ENCODE measurements around the gene APBA2.

Gene APBA2

GRCh38 chr15:28897861-28898585, 12.2 kb downstream of the APBA2 start:
- DNase-seq, result no peak

DNA sequence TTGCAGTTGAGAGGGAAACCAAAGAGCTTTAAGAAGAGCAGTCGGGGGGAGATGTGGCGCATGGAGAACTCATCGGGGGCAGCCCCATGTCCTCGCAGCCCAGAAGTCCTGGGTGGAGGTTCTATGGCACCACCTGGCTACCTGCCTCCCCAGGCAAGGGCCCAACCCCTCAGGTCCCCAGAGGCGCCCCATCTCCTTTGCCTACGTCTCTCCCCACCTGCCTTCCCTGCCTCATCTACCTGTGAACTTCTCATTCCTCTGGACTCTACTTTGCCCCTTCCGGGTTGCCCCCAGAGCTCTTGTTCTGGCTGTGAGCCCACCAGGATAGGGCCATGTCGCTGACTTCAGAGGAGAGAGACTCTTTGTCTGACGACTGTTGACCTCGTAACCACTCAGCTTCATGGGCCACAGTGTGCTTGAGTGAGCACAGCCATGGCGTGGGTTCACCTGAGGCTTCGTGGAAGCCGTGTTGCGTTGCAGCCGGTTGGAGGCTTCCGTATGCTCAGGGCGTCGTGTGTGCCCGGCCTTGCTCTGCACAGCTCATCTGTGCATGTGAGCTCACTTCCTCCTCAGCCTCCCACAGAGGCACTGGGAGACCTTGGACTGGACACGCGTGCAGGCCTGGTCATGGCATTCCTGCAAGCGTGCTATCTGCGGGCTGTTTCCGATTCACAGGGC, 13.4 kb downstream of the APBA2 start:
- no peak for DNase-seq

DNA sequence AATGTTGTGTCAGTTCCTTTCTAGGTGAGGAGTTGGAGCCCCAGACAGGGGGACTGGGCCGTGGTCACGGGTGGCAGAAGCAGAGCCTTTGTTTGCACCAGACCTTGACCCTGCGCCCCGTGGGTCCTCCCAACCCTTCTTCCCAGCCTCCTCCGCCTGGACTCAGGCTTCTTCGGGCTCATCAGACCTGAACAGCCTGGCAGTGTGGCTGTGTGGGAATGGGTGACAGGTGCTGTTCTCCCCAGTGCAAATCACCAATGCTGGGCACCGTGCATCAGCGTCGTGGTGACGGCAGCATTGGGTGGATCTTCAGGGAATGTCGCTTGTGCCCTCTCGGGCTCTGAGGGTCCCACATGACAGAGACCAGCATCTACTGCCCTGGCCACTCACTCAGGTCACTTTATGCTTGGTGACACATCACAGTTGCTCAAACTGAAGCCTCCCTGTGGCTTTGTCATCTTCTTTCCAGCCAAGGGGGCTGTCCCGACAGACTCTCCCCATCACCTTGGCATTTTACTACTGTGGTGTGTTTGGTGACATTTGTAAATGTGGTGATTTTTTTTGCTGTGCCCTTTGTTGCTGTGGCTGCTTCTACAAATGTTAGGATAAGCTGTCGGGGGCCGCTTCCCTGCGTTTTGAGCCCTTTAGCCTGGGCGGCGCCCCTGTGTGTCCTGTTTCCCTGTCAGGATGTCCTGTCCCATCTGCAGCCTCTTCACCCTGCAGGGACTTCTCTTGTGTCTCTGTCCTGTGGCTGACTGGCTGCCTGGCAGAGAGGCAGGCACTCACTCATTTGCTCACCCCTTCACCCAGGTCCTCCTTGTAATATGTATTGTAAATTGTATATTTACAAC, 14.5 kb downstream of the APBA2 start:
- DNase-seq, result no peak

GRCh38 chr15:28900892-28901586, 15.3 kb downstream of the APBA2 start:
- no peak for DNase-seq

DNA sequence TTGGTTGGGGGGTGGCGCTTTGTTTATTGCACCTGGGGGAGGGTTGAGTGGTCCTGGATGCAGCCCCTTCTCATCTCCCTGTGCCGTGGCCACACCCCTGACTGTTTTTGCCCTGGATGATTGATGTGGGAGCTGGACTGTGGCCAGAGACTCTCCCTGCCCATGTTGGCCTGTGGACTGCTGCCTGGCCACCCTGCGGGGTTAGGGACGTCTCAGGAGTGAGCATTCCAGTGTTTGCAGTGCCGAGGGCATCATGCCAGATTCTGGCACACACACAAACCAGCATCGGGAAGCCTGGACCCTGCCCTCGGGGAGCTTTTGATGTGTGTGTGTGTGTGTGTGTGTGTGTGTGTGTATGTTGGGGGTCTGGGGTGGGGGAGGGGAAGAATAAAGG, 15.8 kb downstream of the APBA2 start:
- no peak for DNase-seq

DNA sequence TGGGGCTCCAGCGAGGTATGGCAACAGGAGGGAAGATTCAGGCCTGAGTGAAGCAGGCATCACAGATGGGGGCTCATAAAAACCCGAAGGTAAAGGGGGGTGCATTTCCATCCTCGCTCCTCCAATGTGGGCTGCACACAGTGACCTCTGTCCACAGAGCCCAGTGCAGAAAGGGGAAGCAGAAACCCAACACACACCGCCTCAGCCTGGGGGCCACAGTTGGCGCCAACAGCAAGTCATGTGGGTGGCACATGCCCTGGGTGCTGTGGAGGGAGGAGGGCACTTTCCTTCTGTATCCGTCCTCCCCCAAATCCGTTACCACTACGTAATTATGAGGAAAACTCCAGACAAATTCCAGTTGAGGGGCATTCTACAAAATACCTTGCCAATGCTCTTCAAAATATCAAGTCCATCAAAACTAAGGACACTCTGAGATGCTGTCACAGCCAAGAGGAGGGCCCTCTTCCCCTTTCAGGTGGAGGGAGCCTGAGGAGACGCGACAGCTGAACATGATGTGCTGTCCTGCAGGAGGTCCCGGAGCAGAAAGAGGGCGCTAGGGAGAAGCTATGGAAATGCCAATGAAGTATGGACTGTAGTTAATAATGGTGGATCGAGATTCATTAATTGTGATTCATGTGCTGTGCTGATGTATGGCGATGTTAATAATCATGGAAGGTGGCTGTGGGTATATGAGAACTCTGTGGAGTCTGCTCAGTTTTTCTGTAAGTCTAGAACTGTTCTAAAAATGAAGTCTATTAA, 16.4 kb downstream of the APBA2 start:
- no peak for DNase-seq

DNA sequence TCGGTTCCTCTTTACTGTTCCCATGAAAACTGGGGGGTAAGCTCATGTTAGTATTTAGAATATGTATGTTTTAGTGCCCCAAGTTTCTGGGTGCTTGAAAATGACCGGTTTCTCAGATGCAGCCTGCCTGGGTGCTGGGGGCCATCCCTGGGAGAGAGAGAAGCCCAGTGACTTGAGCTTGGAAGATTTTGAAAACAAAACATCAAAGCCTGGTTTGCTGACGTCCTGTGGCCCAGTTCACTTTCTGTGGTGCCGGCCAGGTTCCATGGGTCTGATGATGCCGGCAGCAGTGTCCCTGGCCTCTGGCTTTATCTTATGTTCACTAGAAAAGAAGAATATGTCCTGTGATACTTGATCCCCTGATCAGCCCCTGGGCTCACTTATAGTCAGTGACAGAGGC, 17.1 kb downstream of the APBA2 start:
- DNase-seq, result no peak

DNA sequence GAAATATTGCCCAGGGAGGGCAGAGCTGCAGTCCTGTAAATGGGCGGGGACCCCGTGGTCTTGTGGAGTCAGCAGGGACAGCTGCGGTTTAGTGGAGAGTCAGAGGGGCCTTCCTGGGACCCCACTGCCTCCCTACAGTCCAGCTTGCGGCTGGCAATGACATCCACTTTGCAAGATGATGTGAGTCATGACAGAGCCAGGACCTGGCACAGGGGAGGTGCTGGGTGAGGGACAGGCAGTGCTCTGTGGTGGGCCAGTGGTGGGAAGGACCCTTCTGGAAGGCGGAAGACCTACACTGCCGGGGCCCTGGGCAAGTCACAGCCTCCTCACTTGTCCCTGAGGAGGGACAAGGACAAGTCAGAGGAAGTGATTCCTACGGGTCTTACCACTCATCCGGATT, 17.8 kb downstream of the APBA2 start:
- no peak for DNase-seq

DNA sequence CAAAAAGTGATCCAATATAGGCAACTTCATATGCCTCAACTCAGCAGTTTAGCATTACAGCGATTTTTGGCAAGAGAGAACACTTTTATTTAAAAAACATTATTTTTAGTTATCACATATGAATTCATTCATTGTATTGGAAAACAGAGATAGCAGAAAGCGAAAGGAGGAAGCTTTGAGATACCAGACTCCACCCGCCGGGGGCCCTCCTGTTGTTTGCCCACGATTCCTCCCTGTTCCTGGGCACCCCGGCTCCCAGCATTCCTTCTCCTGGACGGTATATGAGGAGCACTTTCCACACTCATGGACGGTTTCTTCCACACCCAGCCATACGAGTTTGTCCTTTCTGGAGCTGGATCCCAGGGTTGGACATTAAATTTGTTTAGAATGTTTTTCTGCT, 18.2 kb downstream of the APBA2 start:
- DNase-seq, result no peak

GRCh38 chr15:28904541-28905315, 19.0 kb downstream of the APBA2 start:
- DNase-seq, result no peak

DNA sequence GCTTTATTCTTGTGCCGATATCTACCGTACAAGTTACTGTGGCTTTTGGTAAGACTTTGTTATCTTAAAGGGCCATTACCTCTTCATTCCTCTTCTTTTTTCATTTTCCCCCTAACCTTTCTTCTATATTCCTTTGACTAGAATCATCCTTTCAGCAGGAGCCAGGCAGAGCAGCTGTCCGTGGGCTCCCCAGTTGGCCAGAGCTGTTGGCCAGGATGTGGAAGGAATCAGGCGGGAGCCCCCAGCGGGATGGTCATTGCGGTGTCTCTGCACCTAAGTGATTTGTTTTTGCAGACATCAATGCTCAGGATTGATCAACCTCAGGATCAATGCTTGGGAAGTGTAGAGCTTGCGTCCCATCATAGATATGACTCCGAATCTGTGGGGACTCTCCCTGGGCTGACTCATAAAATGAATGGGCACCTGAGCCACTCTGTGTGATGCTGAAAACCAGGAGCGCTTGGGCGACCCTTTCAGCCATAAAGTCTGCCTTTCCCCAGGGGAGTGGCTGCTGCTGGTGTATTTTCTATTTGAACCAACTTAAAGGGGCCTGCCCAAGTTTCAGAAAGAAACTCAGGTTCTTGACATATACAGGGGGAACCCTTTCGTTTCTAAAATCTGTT, 21.7 kb downstream of the APBA2 start:
- DNase-seq, result no peak

- no peak for DNase-seq
Measured at GRCh38 chr15:28909958-28910500, 24.3 kb downstream of the APBA2 start.

- no peak for DNase-seq
Measured at GRCh38 chr15:28911310-28911931, 25.6 kb downstream of the APBA2 start.

- DNase-seq, result no peak
Measured at GRCh38 chr15:28912422-28912821, 26.6 kb downstream of the APBA2 start.

DNA sequence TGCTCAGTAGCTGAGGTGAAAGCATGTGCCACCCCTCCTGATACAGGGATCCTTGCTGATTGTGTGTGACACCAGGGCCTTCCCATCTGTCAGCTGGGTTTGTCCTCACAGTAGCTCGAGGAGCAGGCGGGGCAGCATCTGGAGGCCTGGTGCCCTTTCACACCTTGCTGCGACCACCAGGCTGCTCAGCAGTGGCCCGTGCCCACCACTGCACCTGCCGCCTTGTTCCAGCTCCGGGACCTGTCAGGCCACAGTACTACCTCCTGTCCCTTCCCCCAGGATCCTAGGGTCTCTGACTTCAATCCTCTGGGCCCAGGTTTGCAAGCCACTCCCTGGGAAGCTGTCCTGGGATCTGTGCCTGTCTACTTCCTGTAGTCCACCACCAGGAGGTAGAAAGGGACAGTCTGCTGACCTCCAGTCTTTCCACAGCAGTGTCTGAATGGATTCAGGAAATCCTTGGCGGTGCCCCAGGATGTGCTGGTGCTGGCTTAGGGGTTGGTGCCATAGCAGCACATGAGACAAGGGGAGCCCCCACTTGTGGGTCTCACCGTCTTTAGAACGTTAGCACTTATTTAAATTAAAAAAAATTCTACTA, 27.5 kb downstream of the APBA2 start:
- DNase-seq, result no peak

GRCh38 chr15:28914046-28914445, 28.3 kb downstream of the APBA2 start:
- no peak for DNase-seq

GRCh38 chr15:28914483-28915023, 28.8 kb downstream of the APBA2 start:
- no peak for DNase-seq

DNA sequence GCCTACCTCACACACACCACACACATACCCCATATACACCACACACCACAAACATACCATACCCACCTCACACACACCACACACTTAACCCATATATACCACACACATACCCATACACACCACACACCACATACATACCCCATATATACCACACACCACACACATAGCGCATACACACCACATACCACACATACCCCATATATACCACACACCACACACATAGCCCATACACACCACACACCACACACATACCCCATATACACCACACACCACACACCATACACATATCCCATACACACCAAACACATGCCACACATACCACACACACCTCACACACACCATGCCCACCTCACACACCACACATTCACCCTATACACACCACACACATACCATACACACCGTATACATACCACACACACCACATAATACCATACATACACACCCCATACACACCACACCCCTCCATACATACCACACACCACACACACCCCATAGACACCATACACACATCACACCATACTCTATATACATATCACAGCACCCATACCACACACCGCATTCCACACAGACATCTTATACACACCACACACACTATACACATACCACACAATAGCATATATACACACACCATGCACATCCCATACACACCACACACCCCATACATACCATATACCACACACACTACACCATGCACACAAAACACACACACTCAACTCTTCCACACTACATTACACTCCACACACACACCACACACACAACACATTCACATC, 29.5 kb downstream of the APBA2 start:
- no peak for DNase-seq

GRCh38 chr15:28915935-28916334, 30.2 kb downstream of the APBA2 start:
- DNase-seq, result no peak
